HepG2 (cell line): Measurements from ENCODE around the gene CCT7. TPM values are rescaled to one million over a fixed set of nuclear protein-coding genes. Genes with fewer than 3 reads are reported as not detected.
A peak's percentile ranks its signal among the peaks of the same experiment; 100 is the strongest.

ENCODE experiments used
- DRAP1 ChIP-seq: IDR thresholded peaks from 2 replicates; pipeline ENCODE4 v1.6.1; 2016; ENCODE audit warnings: missing genetic modification reagents, missing compliant biosample characterization
- LBX2 ChIP-seq: sonication (generic); formaldehyde crosslinking; IDR thresholded peaks from 2 replicates; pipeline ENCODE4 v1.5.0; 2020; ENCODE audit warnings: missing genetic modification reagents, mild to moderate bottlenecking, borderline replicate concordance
- LCORL ChIP-seq, 2 experiments: fragments of 450-650 bp in 1 of 2; sonication (generic) in 1 of 2; formaldehyde crosslinking in 1 of 2; IDR thresholded peaks; 2 replicates each; pipeline versions ENCODE4 v1.5.0 to v1.6.1; 2017 to 2020; ENCODE audit warnings: antibody characterized with exemption in 1 of 2, missing genetic modification reagents in 1 of 2
- PATZ1 ChIP-seq: sonication (generic); formaldehyde crosslinking; IDR thresholded peaks from 2 replicates; pipeline ENCODE4 v1.4.0; 2020; ENCODE audit warnings: missing genetic modification reagents
- PAXIP1 ChIP-seq: sonication (generic); formaldehyde crosslinking; conservative IDR thresholded peaks from 2 replicates; pipeline ENCODE4 v1.4.0; 2020; ENCODE audit warnings: mild to moderate bottlenecking, missing genetic modification reagents, moderate library complexity
- PHF21A ChIP-seq: sonication (generic); formaldehyde crosslinking; IDR thresholded peaks from 2 replicates; pipeline ENCODE4 v1.5.0; 2020; ENCODE audit warnings: mild to moderate bottlenecking, missing genetic modification reagents
- PHF8 ChIP-seq: sonication (generic); formaldehyde crosslinking; IDR thresholded peaks from 2 replicates; pipeline ENCODE4 v1.5.0; 2020; ENCODE audit warnings: missing genetic modification reagents
- RNF2 ChIP-seq: fragments of 450-650 bp; conservative IDR thresholded peaks from 2 replicates; pipeline ENCODE4 v1.6.1; 2016; ENCODE audit warnings: low read depth
- SNAPC5 ChIP-seq: sonication (generic); formaldehyde crosslinking; IDR thresholded peaks from 2 replicates; pipeline ENCODE4 v1.8.1; 2023; ENCODE audit warnings: mild to moderate bottlenecking, missing genetic modification reagents, borderline replicate concordance
- TFDP1 ChIP-seq: IDR thresholded peaks from 2 replicates; pipeline ENCODE4 v1.6.1; 2016; ENCODE audit warnings: missing compliant biosample characterization, missing genetic modification reagents, borderline replicate concordance
- ZFP37 ChIP-seq: sonication (generic); formaldehyde crosslinking; IDR thresholded peaks from 2 replicates; pipeline ENCODE4 v1.4.0; 2020; ENCODE audit warnings: missing genetic modification reagents, borderline replicate concordance
- ZNF234 ChIP-seq: sonication (generic); formaldehyde crosslinking; conservative IDR thresholded peaks from 2 replicates; pipeline ENCODE4 v1.5.1; 2020; ENCODE audit warnings: mild to moderate bottlenecking, missing genetic modification reagents
- ZNF331 ChIP-seq: sonication (generic); formaldehyde crosslinking; IDR thresholded peaks from 2 replicates; pipeline ENCODE4 v1.4.0; 2020; ENCODE audit warnings: missing genetic modification reagents
- ZNF609 ChIP-seq: sonication (generic); formaldehyde crosslinking; IDR thresholded peaks from 2 replicates; pipeline ENCODE4 v1.4.0; 2020; ENCODE audit warnings: mild to moderate bottlenecking, missing genetic modification reagents, borderline replicate concordance
- ZNF713 ChIP-seq: sonication (generic); formaldehyde crosslinking; IDR thresholded peaks from 2 replicates; pipeline ENCODE4 v1.4.0; 2020; ENCODE audit warnings: mild to moderate bottlenecking, missing genetic modification reagents
- ZNF816 ChIP-seq: sonication (generic); formaldehyde crosslinking; IDR thresholded peaks from 2 replicates; pipeline ENCODE4 v1.8.0; 2022; ENCODE audit warnings: missing genetic modification reagents, mild to moderate bottlenecking, borderline replicate concordance
- polyA plus RNA-seq, 8 experiments: library from polyadenylated mRNA; depleted of rRNA in 3 of 8; stranded (reverse) in 7 of 8; unstranded in 1 of 8; fragments of >200 nt; fragmentation: Illumina TruSeq in 4 of 8; extraction: Trizol in 4 of 8; gene quantifications; 2 replicates each; pipeline versions ENCODE4 v1.2.1 to v1.2.3, GENCODE V29; 2011 to 2016; ENCODE audit warnings: low read depth in 4 of 8, missing spikeins in 1 of 8, mixed read lengths in 1 of 8; ENCODE audit not compliant: insufficient read depth in 1 of 8
- total RNA-seq, 5 experiments: library from RNA; depleted of rRNA; stranded (reverse); fragments of >200 nt; fragmentation: Illumina TruSeq; extraction: Trizol; gene quantifications; 2 replicates each; pipeline ENCODE4 v1.2.3, GENCODE V29; 2016; ENCODE audit warnings: low read depth in 1 of 5

Gene CCT7
- total and polyA plus RNA-seq, 2 of the 13 experiments (the other 11 are each of a cell fraction or from before 2014, with no cell fraction given), result 347 to 517 TPM

GRCh38 chr2:73262108-73262651 is 28.1 kb downstream of the CCT7 start (continued):
- TF ChIP-seq PAXIP1 (CRISPR knock-in tag), result peak; percentile 97
- no peak for TF ChIP-seq ZNF713
- TF ChIP-seq TFDP1, result 0 out of 2 replicates have a peak, but pooled peaks have one; percentile 13
- no peak for TF ChIP-seq SNAPC5 (CRISPR knock-in tag)
- TF ChIP-seq LCORL (IDR thresholded peaks at IDR 0.05), result peak; percentile 91
- TF ChIP-seq LCORL (CRISPR knock-in tag; IDR thresholded peaks at IDR 0.05), result peak; percentile 96
- TF ChIP-seq DRAP1 (CRISPR knock-in tag), result peak; percentile 55
- peak; percentile 67; the same call in 1 of the 2 replicates for TF ChIP-seq ZNF609 (CRISPR knock-in tag)
- TF ChIP-seq ZNF816, result no peak
- TF ChIP-seq ZNF234 (CRISPR knock-in tag), result no peak
- 0 out of 2 replicates have a peak, but pooled peaks have one; percentile 40 for TF ChIP-seq ZFP37 (CRISPR knock-in tag)
- TF ChIP-seq PHF8 (CRISPR knock-in tag), result no peak; the same call in 1 of the 2 replicates
- TF ChIP-seq PHF21A (CRISPR knock-in tag), result peak; percentile 75
- TF ChIP-seq PATZ1 (CRISPR knock-in tag), result peak; percentile 63
- TF ChIP-seq RNF2, result no peak
- no peak for TF ChIP-seq LBX2 (CRISPR knock-in tag)
- peak; percentile 98 for TF ChIP-seq ZNF331 (CRISPR knock-in tag)
